22Rv1 (cell line): ENCODE results near the gene KRT4.
"Not testable (repeated sequence)": the region's sequence is repeated elsewhere in the genome, so short reads cannot be mapped to it uniquely, and the experiment has no call there.

ENCODE experiments used
- H3K27ac ChIP-seq: fragments of 450-650 bp; 2 replicates; pipeline ENCODE4 v1.5.1; 2017
- ZFX ChIP-seq: fragments of 450-650 bp; IDR thresholded peaks from 2 replicates; pipeline ENCODE4 v1.6.1; 2017; ENCODE audit warnings: antibody characterized with exemption, borderline replicate concordance
- TF ChIP-seq, protein P1 (sequence below): fragments of 450-650 bp; IDR thresholded peaks from 2 replicates; pipeline ENCODE4 v1.5.1; 2017; ENCODE audit warnings: mild to moderate bottlenecking

KRT4 gene

GRCh38 chr12:52813885-52814709 is at the start of gene KRT4:
KRT4 (minus strand) TSS chr12:52814116; CDS start chr12:52814058, 58 bp downstream.
- TF ChIP-seq ZFX = no peak
- no peak within 1 kb of the TSS for H3K27ac ChIP-seq

GRCh38 chr12:52862023-52862422 is 48.1 kb upstream of the KRT4 start:
- no peak for TF ChIP-seq ZFX
- TF ChIP-seq, protein P1, sequence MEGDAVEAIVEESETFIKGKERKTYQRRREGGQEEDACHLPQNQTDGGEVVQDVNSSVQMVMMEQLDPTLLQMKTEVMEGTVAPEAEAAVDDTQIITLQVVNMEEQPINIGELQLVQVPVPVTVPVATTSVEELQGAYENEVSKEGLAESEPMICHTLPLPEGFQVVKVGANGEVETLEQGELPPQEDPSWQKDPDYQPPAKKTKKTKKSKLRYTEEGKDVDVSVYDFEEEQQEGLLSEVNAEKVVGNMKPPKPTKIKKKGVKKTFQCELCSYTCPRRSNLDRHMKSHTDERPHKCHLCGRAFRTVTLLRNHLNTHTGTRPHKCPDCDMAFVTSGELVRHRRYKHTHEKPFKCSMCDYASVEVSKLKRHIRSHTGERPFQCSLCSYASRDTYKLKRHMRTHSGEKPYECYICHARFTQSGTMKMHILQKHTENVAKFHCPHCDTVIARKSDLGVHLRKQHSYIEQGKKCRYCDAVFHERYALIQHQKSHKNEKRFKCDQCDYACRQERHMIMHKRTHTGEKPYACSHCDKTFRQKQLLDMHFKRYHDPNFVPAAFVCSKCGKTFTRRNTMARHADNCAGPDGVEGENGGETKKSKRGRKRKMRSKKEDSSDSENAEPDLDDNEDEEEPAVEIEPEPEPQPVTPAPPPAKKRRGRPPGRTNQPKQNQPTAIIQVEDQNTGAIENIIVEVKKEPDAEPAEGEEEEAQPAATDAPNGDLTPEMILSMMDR = no peak
- H3K27ac ChIP-seq = no peak overlapping the region

DNA sequence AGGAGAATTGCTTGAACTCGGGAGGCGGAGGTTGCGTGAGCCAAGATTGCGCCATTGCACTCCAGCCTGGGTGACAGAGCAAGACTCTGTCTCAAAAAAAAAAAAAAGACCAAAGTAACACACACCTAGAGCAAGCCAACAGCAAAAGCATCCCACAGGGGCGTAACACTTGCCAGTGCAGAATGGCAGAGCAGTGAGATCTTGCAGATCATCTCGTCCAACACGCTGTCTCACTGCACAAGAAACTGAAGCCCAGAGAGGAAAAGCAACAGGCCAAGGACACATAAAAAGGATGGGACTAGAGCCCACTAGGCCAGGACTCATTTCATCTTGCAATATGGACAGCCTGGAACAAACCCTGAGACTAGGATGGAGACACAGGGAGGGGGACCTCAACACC is 47.6 kb upstream of the KRT4 start:
- TF ChIP-seq, protein P1 = no peak
- no peak for TF ChIP-seq ZFX

DNA sequence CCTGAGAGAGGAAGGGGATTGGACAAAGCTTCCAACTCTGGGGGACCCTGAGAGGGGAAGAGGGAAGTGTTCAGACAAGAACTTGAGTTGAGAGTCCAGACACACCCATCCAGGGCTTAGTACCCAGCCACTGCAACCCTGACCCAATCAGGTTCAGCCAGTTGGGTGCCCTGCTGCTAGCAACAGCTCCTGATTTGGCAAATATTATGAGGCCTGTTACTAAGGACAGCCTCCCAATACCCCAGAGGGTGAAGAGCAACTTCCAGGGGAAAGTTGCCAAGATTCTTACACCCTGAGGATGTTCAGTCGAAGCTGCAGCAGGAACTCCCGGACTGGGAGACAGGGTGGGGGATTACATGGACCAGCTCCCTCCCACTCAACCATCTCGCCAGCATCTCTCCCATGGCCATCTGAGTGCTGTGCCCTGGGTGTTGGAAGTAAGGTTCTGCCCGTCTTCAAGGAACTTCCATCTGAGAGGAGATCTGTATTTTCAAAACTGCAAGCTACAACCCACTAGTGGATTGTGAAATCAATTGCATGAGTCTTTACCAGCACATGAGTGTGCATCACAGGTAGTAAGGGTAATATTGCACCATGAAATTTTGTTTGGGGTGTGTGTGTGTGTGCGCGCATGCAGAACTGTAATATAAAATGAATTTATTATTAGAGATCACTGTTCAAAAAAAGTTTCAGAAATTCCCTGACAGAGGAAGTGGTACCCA is 46.3 kb upstream of the KRT4 start:
- no peak overlapping the region for H3K27ac ChIP-seq
- TF ChIP-seq, protein P1 = no peak
- no peak for TF ChIP-seq ZFX

More for the DNA sequence above, 47.6 kb upstream of the KRT4 start:
- no peak overlapping the region for H3K27ac ChIP-seq

DNA sequence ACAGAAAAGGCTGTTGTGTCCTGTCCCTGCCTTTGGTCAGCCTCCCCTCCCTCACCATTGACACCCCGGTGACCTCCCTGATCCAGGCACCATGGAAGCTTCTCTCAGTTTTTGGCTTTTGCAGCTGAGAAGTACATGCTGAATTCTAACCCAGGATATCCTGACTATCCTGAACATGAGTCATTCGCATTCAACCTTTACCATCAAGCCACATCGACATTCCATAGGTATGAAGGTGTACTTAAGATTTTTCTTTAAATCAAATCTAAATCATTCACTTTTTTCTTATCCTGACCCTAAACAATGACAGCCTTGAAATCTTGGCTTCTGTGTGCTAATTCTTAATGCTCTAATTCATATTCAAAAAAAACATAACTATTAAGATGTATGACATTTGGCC is 43.6 kb upstream of the KRT4 start:
- TF ChIP-seq, protein P1 = no peak
- TF ChIP-seq ZFX = no peak
- no peak overlapping the region for H3K27ac ChIP-seq

- H3K27ac ChIP-seq = no peak overlapping the region
- TF ChIP-seq, protein P1 = no peak
- no peak for TF ChIP-seq ZFX
Observed at GRCh38 chr12:52856787-52857186, 42.9 kb upstream of the KRT4 start.

GRCh38 chr12:52856077-52856476 is 42.2 kb upstream of the KRT4 start:
- not testable (repeated sequence) for H3K27ac ChIP-seq

GRCh38 chr12:52851787-52852186 is 37.9 kb upstream of the KRT4 start:
- TF ChIP-seq, protein P1 = no peak
- TF ChIP-seq ZFX = no peak
- H3K27ac ChIP-seq = no peak overlapping the region
